ENCODE data around the gene TNS3.

DNA sequence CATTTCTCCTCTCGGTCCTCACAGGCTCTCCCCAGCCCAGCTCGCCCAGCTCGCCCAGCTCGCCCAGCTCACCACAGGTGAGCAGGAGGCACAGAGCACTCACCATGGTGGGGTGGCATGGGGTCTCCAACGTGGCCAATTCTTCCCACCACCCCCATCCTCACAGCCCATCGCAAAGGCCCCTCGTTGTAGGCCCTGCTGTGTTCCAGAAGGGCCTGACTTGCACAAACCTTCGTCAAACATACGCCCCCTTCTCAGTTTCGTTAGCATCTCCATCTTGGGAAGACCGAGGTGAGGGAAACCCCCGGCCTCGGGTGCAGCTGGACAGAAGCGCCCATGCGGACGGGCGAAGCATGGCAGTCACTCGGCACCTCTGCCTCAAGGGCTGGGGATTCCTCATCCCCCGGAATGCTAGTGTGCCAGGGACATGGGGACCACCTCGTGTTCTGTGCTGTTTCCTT, 304.6 kb downstream of the TNS3 start:
- TF ChIP-seq, protein P1, sequence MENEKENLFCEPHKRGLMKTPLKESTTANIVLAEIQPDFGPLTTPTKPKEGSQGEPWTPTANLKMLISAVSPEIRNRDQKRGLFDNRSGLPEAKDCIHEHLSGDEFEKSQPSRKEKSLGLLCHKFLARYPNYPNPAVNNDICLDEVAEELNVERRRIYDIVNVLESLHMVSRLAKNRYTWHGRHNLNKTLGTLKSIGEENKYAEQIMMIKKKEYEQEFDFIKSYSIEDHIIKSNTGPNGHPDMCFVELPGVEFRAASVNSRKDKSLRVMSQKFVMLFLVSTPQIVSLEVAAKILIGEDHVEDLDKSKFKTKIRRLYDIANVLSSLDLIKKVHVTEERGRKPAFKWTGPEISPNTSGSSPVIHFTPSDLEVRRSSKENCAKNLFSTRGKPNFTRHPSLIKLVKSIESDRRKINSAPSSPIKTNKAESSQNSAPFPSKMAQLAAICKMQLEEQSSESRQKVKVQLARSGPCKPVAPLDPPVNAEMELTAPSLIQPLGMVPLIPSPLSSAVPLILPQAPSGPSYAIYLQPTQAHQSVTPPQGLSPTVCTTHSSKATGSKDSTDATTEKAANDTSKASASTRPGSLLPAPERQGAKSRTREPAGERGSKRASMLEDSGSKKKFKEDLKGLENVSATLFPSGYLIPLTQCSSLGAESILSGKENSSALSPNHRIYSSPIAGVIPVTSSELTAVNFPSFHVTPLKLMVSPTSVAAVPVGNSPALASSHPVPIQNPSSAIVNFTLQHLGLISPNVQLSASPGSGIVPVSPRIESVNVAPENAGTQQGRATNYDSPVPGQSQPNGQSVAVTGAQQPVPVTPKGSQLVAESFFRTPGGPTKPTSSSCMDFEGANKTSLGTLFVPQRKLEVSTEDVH (IDR thresholded peaks at IDR 0.05; ENCODE audit: low read depth, partially characterized antibody) = no peak
- TF ChIP-seq STAT5B (CRISPR knock-in tag; IDR thresholded peaks at IDR 0.05) (no peak), CGGBP1 (CRISPR knock-in tag; IDR thresholded peaks at IDR 0.05) (no peak), MAFK (IDR thresholded peaks at IDR 0.05; ENCODE audit: low read length) (no peak), GABPB1 (CRISPR knock-in tag; IDR thresholded peaks at IDR 0.05) (no peak), MAFF (IDR thresholded peaks at IDR 0.05; ENCODE audit: low read length) (no peak), GATA2 (CRISPR knock-in tag; IDR thresholded peaks at IDR 0.05) (no peak), CBFB (CRISPR knock-in tag; IDR thresholded peaks at IDR 0.05) (no peak), ARID2 (IDR thresholded peaks at IDR 0.05) (no peak), HMGXB4 (CRISPR knock-in tag; IDR thresholded peaks at IDR 0.05) (no peak), HMG20A (CRISPR knock-in tag; conservative IDR thresholded peaks at IDR 0.05) (no peak)
- TF ChIP-seq, protein P2, sequence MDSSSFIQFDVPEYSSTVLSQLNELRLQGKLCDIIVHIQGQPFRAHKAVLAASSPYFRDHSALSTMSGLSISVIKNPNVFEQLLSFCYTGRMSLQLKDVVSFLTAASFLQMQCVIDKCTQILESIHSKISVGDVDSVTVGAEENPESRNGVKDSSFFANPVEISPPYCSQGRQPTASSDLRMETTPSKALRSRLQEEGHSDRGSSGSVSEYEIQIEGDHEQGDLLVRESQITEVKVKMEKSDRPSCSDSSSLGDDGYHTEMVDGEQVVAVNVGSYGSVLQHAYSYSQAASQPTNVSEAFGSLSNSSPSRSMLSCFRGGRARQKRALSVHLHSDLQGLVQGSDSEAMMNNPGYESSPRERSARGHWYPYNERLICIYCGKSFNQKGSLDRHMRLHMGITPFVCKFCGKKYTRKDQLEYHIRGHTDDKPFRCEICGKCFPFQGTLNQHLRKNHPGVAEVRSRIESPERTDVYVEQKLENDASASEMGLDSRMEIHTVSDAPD (CRISPR knock-in tag; IDR thresholded peaks at IDR 0.05) = no peak
